GM21390 (cell line): Measurements from ENCODE around the gene NCCRP1.
"Not testable (repeated sequence)": the region's sequence is repeated elsewhere in the genome, so short reads cannot be mapped to it uniquely, and the experiment has no call there.

Experiments used
- ATAC-seq: cut with Tn5 transposase; IDR thresholded peaks from one replicate; pipeline ENCODE4 v1.9.1; 2021; ENCODE audit not compliant: unreplicated experiment

Gene NCCRP1

DNA sequence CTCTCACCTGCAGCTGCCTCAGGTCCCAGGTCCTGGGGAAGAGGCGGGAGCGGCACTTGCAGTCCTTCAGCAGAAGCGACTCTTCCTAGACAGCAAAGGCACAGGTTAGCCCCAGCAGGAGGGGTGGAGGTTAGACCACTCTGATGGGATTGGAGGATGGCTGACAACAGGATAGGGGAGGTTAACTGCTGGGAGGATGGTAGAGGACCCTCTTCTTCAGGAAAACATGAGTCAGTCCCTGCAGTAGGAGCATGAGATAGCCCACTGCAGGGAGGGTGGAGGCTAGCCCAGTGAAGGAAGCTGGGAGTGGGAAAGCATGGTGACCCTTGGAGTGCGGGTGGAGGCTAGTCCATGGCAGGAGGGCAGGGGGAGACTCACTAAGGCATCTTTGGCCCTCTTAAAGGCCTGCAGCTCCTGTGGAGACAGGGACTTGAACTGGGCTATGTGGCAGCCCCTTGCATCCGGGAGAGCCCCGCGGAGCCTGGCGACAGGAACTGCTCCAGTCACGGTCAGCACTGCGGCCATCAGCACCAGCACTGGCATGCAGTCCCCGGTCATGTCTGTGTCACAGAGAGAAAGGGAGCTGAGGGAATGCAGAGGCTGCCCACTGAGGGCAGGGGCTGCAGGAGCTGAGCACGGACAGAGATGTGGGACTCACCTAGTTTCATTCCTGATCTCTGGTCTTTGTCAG is 47.8 kb downstream of the NCCRP1 start, which contains the start of gene IFNL3:
IFNL3 (minus strand) TSS at position 597 of the 691 bp plus-strand sequence; CDS start at position 558, 39 bp downstream.
- not testable (repeated sequence) for ATAC-seq

DNA sequence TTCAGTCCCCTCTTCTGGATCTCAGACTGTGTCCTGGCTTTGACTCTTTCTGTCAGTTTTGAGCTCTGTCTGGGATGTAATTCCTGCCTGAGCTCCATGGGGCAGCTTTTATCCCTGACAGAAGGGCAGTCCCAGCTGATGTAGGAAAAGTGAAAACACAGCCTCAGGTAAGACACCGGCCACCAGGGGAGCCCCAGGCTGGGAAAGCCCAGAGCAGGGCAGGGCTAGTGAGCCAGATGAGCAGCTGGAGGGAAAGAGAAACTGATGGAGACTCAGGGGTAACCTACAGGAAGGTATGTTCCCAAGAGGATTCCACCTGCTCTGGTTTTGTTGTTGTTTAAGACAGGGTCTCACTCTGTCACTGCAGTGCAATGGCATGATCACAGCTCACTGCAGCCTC is 48.4 kb downstream of the NCCRP1 start:
- ATAC-seq, result not testable (repeated sequence)

DNA sequence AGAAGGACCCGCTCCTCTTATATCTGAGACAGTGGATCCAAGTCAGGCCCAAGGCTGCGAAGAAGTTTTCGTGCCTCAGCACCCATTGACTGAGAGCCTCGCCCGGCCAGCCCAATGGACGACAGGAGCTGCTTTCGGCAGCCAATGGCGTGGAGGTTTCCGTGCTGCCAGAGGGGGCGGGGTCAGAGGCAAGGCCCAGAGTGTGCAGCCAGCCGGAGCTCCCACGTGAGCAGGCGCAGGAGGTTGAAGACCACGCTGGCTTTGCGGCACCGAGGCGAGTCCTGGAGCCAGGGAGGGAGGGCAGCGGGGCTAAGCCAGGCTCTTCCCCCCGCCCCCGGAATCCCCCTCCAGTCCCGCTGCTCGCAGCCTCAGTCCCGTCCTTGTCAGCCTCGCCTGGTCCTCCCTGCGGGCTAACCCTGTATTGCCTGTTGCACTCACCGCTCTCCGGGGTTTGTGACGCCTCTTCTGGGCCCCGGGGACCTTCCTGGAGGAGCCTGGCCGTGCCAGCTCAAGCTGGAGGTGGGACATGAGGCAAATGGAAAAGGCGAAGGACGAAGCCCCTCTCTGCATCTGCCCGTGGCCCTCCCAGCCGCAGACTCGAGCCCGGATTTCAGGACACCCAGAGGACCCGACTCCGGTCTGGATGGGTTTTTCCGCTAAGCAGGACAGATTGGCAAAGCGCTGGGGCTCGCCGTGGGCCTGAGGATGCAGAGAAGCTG is 50.3 kb downstream of the NCCRP1 start:
- no peak for ATAC-seq

DNA sequence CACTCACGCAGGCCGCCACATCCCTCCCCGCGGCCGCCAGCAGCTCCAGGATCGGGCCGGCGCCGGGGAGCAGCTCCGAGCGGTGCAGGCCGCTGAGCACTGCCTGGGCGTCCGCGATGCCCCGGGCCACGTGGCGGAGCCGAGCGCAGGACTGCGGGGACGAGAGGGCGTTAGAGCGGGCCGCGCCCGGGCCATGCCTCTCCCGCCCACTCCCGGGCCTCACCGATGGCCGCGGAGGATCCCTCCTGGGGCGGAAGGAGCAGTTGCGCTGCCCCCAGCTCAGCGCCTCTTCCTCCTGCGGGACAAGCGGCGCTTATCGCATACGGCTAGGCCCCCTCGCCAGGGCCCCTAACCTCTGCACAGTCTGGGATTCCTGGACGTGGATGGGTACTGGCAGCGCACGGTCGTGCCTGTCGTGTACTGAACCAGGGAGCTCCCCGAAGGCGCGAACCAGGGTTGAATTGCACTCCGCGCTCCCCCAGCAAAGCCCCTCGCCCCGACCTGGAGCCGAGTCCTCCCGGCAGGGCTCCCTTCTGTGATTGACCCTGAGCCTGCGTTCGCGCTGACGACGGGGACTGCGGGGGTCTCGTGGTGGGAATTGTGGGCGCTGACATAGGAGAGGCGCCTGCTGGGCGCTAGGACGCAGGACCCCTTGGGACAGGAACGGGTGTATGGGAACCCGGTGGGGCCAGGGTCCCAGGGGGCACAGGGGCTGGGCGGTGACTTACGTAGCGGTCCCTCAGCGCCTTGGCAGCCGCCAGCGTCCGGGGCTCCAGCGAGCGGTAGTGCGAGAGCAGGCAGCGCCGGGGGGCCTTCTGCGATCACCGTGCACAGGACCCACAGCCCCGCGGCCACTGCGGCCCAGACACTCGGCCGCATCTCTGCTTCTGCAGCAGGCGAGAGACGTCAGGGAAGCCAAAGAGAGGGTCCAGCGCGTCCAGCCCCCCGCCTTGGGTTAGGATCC is 51.2 kb downstream of the NCCRP1 start:
- no peak for ATAC-seq

DNA sequence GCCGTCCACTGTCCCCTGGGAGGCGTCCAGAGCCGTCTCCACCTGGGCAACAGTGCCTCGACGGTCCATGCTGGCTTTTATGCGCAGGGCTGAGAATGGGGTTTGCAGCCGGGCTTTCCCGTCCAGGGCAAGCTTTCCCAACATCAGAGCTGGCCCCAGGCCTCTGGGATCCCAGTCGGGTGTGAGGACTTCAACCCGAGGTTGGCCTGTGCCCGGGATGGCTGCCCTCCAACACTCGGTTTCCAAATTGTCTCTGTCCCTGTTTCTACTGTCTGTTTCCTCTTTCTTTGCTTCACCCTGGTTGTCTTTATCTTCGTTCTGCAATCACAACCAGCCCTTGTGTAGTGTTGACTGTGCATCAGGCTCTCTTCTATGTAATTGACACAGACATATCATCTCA is 52.0 kb downstream of the NCCRP1 start, which contains the start of gene IFNL4:
IFNL4 (minus strand) TSS at position 51 of the 400 bp plus-strand sequence.
- no peak for ATAC-seq

DNA sequence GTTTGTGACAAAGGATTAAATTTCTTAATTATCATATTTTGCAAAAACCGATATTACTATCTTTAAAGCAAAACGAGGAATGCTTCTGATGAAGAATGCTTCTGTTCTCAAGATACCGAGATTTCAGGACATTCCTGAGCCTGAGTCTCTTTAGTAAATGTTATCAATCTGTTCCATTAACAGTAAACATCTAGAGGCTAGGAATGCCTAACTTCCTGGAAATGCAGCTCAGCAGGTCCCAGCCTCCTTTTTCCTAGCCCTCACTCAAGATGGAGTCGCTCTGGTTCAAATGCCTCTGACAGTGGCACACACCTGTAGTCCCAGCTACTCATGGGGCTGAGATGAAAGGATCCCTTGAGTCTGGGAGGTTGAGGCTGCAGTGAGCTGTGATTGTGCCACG is 54.3 kb downstream of the NCCRP1 start:
- no peak for ATAC-seq
